Liver (tissue), 9 donors: ENCODE data around the gene IFT80. TPM values are rescaled to one million over a fixed set of nuclear protein-coding genes. Genes with fewer than 3 reads are reported as not detected.

Experiments used
- DNase-seq: peaks from one replicate; pipeline ENCODE4 v3.0.0-alpha.2; 2017; ENCODE audit warnings: low spot score
- H3K27ac ChIP-seq, 2 donors: one replicate each; pipeline ENCODE4 v1.7.0; 2013; ENCODE audit warnings: inconsistent platforms in 2 of 2, low read length in 2 of 2, control low read depth in 1 of 2, low read depth in 1 of 2, mild to moderate bottlenecking in 1 of 2
- H3K27me3 ChIP-seq, 4 donors: one replicate each; pipeline versions ENCODE4 v1.6.1 to v1.7.0; 2013; ENCODE audit warnings: low read length in 3 of 4, inconsistent platforms in 1 of 4, mild to moderate bottlenecking in 1 of 4, moderate library complexity in 1 of 4; ENCODE audit not compliant: control insufficient read depth in 4 of 4, insufficient read depth in 4 of 4
- H3K36me3 ChIP-seq, 4 donors: one replicate each; pipeline versions ENCODE4 v1.6.1 to v1.7.0; 2013; ENCODE audit warnings: low read length in 3 of 4, mild to moderate bottlenecking in 3 of 4, low read depth in 1 of 4, moderate library complexity in 1 of 4; ENCODE audit not compliant: control insufficient read depth in 4 of 4, insufficient read depth in 3 of 4
- H3K4me1 ChIP-seq, 4 donors: one replicate each; pipeline versions ENCODE4 v1.6.1 to v1.7.0; 2013; ENCODE audit warnings: low read length in 3 of 4, mild to moderate bottlenecking in 3 of 4, moderate library complexity in 1 of 4; ENCODE audit not compliant: control insufficient read depth in 4 of 4, insufficient read depth in 4 of 4
- H3K4me3 ChIP-seq, 3 donors: one replicate each; pipeline versions ENCODE4 v1.6.1 to v1.7.0; 2013; ENCODE audit warnings: low read length in 3 of 3, control low read depth in 1 of 3, low read depth in 1 of 3, mild to moderate bottlenecking in 1 of 3
- H3K9ac ChIP-seq, 2 donors: one replicate each; pipeline ENCODE4 v1.7.0; 2013; ENCODE audit warnings: low read length in 2 of 2, mild to moderate bottlenecking in 2 of 2, moderate library complexity in 2 of 2, control low read depth in 1 of 2, low read depth in 1 of 2
- H3K9me3 ChIP-seq, 4 donors: one replicate each; pipeline versions ENCODE4 v1.6.1 to v1.7.0; 2013; ENCODE audit warnings: low read length in 3 of 4; ENCODE audit not compliant: control insufficient read depth in 4 of 4
- CTCF ChIP-seq: fragments of 150-350 bp; IDR thresholded peaks from 2 replicates; pipeline ENCODE4 v1.5.1; 2017; ENCODE audit warnings: improper control_type of control experiment, low read depth, low read length; ENCODE audit not compliant: missing input control
- EGR1 ChIP-seq, 2 donors: IDR thresholded peaks; 2 replicates each; pipeline ENCODE4 v1.6.1; 2016 to 2018; ENCODE audit warnings: antibody characterized with exemption in 2 of 2, low read depth in 2 of 2
- FOXA1 ChIP-seq: IDR thresholded peaks from 2 replicates; pipeline ENCODE4 v1.6.1; 2016; ENCODE audit warnings: antibody characterized with exemption
- FOXA2 ChIP-seq: IDR thresholded peaks from 2 replicates; pipeline ENCODE4 v1.6.1; 2016; ENCODE audit warnings: antibody characterized with exemption
- GABPA ChIP-seq, 2 donors: IDR thresholded peaks in 1 of 2; conservative IDR thresholded peaks in 1 of 2; 2 replicates each; pipeline ENCODE4 v1.6.1; 2016; ENCODE audit warnings: antibody characterized with exemption in 2 of 2, mild to moderate bottlenecking in 1 of 2, moderate library complexity in 1 of 2
- HNF4A ChIP-seq, 2 donors: conservative IDR thresholded peaks; 2 replicates each; pipeline ENCODE4 v1.6.1; 2016; ENCODE audit warnings: antibody characterized with exemption in 2 of 2, mild to moderate bottlenecking in 2 of 2
- HNF4G ChIP-seq: IDR thresholded peaks from 2 replicates; pipeline ENCODE4 v1.6.1; 2016; ENCODE audit warnings: antibody characterized with exemption
- JUND ChIP-seq, 2 donors: IDR thresholded peaks; 2 replicates each; pipeline ENCODE4 v1.6.1; 2016; ENCODE audit warnings: antibody characterized with exemption in 2 of 2
- NR2F2 ChIP-seq: IDR thresholded peaks from 2 replicates; pipeline ENCODE4 v1.6.1; 2016; ENCODE audit warnings: antibody characterized with exemption
- RAD21 ChIP-seq, 2 donors: IDR thresholded peaks; 2 replicates each; pipeline ENCODE4 v1.6.1; 2016; ENCODE audit warnings: antibody characterized with exemption in 2 of 2, mild to moderate bottlenecking in 2 of 2
- RXRA ChIP-seq, 2 donors: IDR thresholded peaks; 2 replicates each; pipeline ENCODE4 v1.6.1; 2017 to 2018; ENCODE audit warnings: antibody characterized with exemption in 2 of 2, mild to moderate bottlenecking in 1 of 2
- SP1 ChIP-seq: IDR thresholded peaks from 2 replicates; pipeline ENCODE4 v1.6.1; 2018; ENCODE audit warnings: antibody characterized with exemption, mild to moderate bottlenecking
- TAF1 ChIP-seq: conservative IDR thresholded peaks from 2 replicates; pipeline ENCODE4 v1.6.1; 2016; ENCODE audit warnings: antibody characterized with exemption, mild to moderate bottlenecking
- YY1 ChIP-seq: IDR thresholded peaks from 2 replicates; pipeline ENCODE4 v1.6.1; 2016; ENCODE audit warnings: antibody characterized with exemption, mild to moderate bottlenecking
- WGBS: extraction: QIAGEN DNeasy Blood & Tissue Kit; methylation state at CpG from one replicate; pipeline ENCODE4 v1.1.7; 2013; 5-methylcytosine and 5-hydroxymethylcytosine counted together
- polyA plus RNA-seq, 2 donors: library from polyadenylated mRNA; stranded (reverse) in 1 of 2; unstranded in 1 of 2; fragments of 200-250 nt in 1 of 2; fragments of >200 nt in 1 of 2; fragmentation: Nextera tagmentation in 1 of 2; extraction: Ambion mirVana in 1 of 2; gene quantifications; one replicate each; pipeline versions ENCODE4 v1.2.1 to v1.2.3, GENCODE V29; 2013 to 2015
- total RNA-seq, 2 donors: library from RNA; depleted of rRNA; stranded (reverse); fragments of >200 nt; gene quantifications; one replicate each; pipeline ENCODE4 v1.2.3, GENCODE V29; 2014
- TF ChIP-seq, protein P1 (sequence below): IDR thresholded peaks from 2 replicates; pipeline ENCODE4 v1.6.1; 2016; ENCODE audit warnings: antibody characterized with exemption
- TF ChIP-seq, protein P2 (sequence below): IDR thresholded peaks from 2 replicates; pipeline ENCODE4 v1.6.1; 2016; ENCODE audit warnings: antibody characterized with exemption
- TF ChIP-seq, protein P3 (sequence below): IDR thresholded peaks from 2 replicates; pipeline ENCODE4 v1.6.1; 2016; ENCODE audit warnings: antibody characterized with exemption, mild to moderate bottlenecking
- TF ChIP-seq, protein P4 (sequence below): IDR thresholded peaks from 2 replicates; pipeline ENCODE4 v1.6.1; 2016; ENCODE audit warnings: antibody characterized with exemption
- donor health status: healthy.
- donor health status: healthy.
- donor health status: healthy.
- donor health status: healthy.
- donor health status: healthy.

IFT80 gene
- total and polyA plus RNA-seq, 4 donors: 3.5 to 15.7 (median 8.3) TPM

- H3K36me3 ChIP-seq: no peaks in the 10 kb centered on the region
- 94% methylated on average over 2 of the region's 2 CpGs for WGBS
- no peak overlapping the region for H3K27ac ChIP-seq
- DNase-seq: no peak
- H3K4me1 ChIP-seq: no peaks in the 10 kb centered on the region
- no peaks in the 10 kb centered on the region for H3K27me3 ChIP-seq
- H3K4me3 ChIP-seq: no peak overlapping the region
- TF ChIP-seq JUND (IDR thresholded peaks at IDR 0.05) (no peak), YY1 (no peak), TAF1 (no peak), HNF4A (conservative IDR thresholded peaks at IDR 0.05) (no peak), FOXA2 (no peak), SP1 (no peak), RAD21 (IDR thresholded peaks at IDR 0.05) (no peak), RXRA (IDR thresholded peaks at IDR 0.05) (no peak), FOXA1 (no peak), EGR1 (IDR thresholded peaks at IDR 0.05; ENCODE audit: low read depth in 2 of 2) (no peak), GABPA (IDR thresholded peaks at IDR 0.05 in 1 of 2, conservative IDR thresholded peaks at IDR 0.05 in 1 of 2) (no peak)
- TF ChIP-seq, protein P1, sequence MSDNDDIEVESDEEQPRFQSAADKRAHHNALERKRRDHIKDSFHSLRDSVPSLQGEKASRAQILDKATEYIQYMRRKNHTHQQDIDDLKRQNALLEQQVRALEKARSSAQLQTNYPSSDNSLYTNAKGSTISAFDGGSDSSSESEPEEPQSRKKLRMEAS: no peak
- TF ChIP-seq, protein P2, sequence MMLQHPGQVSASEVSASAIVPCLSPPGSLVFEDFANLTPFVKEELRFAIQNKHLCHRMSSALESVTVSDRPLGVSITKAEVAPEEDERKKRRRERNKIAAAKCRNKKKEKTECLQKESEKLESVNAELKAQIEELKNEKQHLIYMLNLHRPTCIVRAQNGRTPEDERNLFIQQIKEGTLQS: no peak
- TF ChIP-seq, protein P3, sequence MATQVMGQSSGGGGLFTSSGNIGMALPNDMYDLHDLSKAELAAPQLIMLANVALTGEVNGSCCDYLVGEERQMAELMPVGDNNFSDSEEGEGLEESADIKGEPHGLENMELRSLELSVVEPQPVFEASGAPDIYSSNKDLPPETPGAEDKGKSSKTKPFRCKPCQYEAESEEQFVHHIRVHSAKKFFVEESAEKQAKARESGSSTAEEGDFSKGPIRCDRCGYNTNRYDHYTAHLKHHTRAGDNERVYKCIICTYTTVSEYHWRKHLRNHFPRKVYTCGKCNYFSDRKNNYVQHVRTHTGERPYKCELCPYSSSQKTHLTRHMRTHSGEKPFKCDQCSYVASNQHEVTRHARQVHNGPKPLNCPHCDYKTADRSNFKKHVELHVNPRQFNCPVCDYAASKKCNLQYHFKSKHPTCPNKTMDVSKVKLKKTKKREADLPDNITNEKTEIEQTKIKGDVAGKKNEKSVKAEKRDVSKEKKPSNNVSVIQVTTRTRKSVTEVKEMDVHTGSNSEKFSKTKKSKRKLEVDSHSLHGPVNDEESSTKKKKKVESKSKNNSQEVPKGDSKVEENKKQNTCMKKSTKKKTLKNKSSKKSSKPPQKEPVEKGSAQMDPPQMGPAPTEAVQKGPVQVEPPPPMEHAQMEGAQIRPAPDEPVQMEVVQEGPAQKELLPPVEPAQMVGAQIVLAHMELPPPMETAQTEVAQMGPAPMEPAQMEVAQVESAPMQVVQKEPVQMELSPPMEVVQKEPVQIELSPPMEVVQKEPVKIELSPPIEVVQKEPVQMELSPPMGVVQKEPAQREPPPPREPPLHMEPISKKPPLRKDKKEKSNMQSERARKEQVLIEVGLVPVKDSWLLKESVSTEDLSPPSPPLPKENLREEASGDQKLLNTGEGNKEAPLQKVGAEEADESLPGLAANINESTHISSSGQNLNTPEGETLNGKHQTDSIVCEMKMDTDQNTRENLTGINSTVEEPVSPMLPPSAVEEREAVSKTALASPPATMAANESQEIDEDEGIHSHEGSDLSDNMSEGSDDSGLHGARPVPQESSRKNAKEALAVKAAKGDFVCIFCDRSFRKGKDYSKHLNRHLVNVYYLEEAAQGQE: no peak
- H3K9ac ChIP-seq: no peak overlapping the region
- H3K9me3 ChIP-seq: peaks cover 0 to 2% (median 0%) of the 10 kb centered on the region in 4 donors
Measured at GRCh38 chr3:160340351-160340750, 58.7 kb downstream of the IFT80 start.

DNA sequence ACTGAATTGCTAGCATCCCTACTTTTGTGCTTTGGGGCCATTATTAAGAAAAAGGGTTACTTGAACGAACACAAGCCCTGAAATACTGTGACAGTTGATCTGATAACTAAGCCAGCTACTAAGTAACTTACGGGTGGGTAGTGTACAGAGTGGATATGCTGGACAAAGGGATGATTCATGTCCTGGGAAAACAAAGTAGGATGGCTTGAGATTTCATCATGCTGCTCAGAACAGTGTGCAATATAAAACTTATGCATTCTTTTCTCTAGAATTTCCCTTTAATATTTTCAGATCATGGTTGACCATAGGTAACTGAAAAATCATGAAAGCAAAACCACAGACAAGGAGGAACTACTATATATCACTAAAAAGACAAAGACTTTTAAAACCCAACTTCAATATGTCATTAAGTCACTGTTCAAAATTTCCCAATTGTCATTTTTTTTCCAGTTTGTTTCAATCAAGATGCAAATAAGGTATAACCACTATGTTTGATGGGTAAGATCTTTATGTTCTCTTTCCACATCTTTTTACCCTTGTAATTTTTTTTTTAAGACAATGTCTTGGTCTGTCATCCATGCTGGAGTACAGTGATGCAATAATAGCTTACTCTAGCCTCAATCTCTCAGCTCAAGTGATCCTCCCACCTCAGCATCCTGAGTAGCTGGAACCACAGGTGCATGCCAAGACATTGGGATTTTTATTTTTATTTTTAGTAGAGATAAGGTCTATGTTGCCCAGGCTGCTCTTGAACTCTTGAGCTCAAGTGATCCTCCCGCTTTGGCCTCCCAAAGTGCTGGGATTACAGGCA, 67.7 kb downstream of the IFT80 start:
- H3K4me3 ChIP-seq: no peak overlapping the region
- DNase-seq: no peak
- H3K4me1 ChIP-seq: no peaks in the 10 kb centered on the region
- H3K36me3 ChIP-seq: no peaks in the 10 kb centered on the region
- 91% methylated on average over 3 of the region's 3 CpGs for WGBS
- H3K27ac ChIP-seq: no peak overlapping the region
- no peaks in the 10 kb centered on the region for H3K27me3 ChIP-seq
- no peak overlapping the region for H3K9ac ChIP-seq
- no peaks in the 10 kb centered on the region for H3K9me3 ChIP-seq
- TF ChIP-seq SP1: no peak
- TF ChIP-seq HNF4A (conservative IDR thresholded peaks at IDR 0.05): no peak
- no peak for TF ChIP-seq TAF1
- TF ChIP-seq, protein P4, sequence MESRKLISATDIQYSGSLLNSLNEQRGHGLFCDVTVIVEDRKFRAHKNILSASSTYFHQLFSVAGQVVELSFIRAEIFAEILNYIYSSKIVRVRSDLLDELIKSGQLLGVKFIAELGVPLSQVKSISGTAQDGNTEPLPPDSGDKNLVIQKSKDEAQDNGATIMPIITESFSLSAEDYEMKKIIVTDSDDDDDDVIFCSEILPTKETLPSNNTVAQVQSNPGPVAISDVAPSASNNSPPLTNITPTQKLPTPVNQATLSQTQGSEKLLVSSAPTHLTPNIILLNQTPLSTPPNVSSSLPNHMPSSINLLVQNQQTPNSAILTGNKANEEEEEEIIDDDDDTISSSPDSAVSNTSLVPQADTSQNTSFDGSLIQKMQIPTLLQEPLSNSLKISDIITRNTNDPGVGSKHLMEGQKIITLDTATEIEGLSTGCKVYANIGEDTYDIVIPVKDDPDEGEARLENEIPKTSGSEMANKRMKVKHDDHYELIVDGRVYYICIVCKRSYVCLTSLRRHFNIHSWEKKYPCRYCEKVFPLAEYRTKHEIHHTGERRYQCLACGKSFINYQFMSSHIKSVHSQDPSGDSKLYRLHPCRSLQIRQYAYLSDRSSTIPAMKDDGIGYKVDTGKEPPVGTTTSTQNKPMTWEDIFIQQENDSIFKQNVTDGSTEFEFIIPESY: no peak
- no peak for TF ChIP-seq CTCF
- no peak for TF ChIP-seq RAD21 (IDR thresholded peaks at IDR 0.05)
- TF ChIP-seq EGR1 (IDR thresholded peaks at IDR 0.05; ENCODE audit: low read depth in 2 of 2): no peak
- no peak for TF ChIP-seq JUND (IDR thresholded peaks at IDR 0.05)
- no peak for TF ChIP-seq FOXA1
- TF ChIP-seq RXRA (IDR thresholded peaks at IDR 0.05): no peak
- TF ChIP-seq, protein P1: no peak
- TF ChIP-seq, protein P2: no peak
- no peak for TF ChIP-seq YY1
- TF ChIP-seq HNF4G: no peak
- TF ChIP-seq FOXA2: no peak
- TF ChIP-seq, protein P3: no peak
- no peak for TF ChIP-seq NR2F2
